Measurements from ENCODE around the gene GAD1.

The GAD1 gene

DNA sequence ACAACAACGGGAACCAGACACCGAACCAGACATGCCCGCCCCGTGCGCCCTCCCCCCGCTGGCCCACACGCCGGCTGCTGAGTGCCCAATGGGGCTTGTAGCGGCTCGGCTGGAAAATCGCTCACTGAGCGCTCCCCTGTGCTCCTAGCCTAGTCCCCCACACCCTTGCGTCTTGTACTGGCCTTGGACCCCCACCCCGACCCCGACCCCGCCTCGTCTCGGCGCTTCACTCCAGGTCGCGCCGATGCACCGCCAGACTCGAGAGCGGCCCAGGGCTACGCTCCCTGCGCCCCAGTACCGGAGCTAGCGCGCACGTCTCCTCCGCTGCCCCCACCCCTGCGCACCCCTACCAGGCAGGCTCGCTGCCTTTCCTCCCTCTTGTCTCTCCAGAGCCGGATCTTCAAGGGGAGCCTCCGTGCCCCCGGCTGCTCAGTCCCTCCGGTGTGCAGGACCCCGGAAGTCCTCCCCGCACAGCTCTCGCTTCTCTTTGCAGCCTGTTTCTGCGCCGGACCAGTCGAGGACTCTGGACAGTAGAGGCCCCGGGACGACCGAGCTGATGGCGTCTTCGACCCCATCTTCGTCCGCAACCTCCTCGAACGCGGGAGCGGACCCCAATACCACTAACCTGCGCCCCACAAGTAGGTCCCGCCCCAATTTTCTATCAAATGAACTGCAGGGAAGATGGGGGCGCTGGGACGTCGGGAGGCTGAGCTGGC is 1.5 kb downstream of the GAD1 start:
- DNase-seq (ENCODE audit: low spot score) = no peak

DNA sequence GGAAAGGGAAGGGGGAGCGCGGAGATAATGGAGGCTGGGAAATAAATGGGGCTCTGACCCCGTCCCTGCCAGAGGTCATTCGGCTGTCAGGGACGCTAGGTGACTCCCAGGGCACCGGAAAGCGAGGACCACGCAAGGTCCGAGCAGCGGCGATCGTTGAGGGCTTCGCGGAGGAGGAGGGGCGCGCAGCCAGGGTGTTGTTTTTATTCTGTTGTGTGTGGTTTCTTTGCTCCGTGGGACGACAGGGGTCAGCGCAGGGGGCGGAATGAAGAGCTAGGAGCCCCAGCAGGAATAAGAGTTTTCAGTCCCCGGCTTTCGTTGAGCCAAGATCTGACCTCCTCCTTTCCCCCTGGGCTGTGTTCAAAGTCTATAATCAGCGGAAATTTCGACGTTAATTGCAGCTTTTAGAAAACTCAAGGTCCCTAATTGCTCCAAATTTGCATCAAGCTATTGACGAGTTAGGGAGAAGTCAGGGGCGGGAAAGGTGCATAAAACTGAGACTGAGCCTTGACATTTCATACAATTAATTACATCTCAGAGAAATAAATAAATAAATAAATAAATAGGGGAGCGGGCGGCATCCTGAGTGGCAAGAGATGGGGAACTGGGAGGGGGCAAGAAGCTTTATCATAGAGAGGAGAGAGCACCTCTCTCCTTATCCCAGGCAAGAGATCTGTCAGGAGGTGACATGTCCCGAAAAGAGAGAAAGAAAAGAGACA is 2.2 kb downstream of the GAD1 start:
- no peak for DNase-seq (ENCODE audit: low spot score)

DNA sequence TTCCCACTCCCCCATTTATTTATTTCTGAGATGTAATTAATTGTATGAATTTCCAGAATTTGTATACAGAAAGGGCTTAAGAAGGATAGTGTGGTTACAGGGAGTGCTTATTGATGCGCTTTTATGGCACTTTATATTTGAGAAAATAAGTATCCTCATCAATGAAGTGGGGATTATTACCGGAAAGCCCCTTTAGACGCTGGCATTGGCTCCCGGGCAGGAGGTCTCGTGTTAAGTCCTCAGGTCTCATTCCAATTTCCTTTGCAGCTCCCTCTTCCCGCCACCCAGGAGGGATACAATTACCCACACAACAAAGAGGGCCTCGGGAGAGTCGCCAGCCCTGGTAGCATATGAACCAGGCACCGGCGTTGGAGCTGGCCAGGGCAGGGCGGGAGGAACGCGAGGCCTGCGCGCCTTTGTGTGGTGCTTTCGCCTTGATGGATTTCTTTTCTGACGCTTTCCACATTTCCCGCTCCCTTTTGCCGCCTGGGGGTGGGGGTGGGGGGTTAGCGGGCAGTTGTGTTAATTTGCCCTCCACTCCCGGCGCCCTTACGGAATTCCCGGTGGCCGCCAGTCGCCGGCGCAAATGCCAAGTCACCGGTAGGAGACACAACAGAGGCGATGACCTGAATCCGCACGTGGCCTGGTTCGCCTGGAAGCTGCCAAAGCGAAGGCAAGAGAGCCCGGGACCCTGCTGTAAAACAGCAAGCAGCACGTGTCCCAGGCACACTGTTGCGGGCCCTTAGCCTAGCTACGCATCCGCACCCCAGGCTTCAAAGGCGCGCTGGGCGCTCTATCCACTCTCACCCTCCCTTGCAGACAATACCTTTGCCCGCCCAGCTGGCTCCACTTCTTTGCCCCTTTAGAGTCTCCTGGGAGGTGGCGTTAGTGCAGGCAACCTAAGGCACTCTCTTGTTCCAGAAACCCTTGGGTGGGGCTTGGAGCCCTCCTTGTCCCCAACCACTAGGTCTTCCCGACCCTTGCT is 3.3 kb downstream of the GAD1 start:
- DNase-seq (ENCODE audit: low spot score) = no peak

DNA sequence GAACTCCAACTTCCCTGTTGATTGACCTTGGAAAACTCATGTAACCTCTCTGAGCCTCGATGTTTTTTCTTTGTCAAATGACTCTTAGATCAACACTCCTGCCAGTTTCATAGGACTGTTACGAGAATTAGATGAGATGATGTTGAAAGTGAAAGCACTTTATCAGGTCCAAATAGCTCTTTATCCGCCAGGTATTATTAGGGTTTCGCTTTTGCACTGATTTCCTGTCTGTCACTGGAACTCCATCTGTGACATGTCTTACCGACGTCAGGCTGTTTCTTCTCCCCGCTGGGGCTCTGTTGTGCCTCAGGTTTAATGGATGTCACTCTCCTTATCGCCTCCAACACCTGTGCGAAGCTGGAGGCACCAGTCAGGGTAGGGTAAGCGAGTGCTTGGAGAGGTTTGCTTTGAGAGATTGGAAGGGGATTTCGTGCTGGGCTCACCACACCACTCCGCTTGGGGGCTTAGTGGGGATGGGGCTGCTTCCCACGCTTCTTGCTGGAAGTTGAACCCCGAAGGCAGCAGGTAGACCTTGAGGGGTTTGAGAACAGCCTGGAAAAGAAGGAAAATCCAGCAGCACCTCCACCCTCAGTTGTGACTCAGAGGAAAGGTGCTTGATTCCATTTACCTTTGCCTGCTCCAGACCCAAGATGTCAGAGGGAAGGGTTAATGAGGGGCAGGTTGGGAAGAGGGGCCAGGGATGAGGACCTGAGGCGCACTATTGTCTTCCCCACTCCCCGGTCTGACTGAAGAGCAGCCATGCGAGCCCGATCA is 4.3 kb downstream of the GAD1 start:
- DNase-seq (ENCODE audit: low spot score) = peak; percentile 37

DNA sequence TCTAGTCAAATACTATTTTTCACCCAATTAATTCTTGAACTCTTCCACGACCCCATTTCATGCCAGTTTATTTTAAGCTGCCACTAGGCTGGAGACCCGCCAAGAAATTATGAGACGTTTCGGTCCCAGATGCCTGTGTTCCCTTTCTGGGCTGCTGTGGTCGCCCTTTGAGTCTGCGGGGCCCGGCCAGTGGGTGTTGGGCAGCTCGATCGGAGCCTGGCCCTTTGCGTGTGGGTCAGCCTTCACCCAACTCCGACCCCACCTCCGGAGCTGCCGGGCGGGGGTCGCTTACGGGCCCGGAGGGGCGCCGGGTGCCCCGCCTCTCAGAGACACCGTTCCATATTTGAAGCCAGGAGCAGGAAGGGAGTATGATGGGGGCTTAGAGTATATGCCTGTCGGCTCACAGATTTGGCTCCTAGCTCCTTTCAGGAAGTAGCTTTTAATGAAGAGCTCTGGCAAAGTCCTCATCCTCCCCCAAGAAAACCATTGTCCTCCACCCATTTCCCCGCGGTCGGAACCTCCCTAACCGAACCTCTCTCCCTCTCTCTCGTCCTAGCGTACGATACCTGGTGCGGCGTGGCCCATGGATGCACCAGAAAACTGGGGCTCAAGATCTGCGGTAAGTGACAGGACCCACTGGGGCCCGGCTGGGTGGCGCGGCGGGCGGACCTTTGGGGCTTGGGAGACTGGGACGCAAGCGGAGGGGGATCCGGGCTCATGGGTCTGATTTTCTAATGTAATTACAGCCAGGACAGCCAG is 5.0 kb downstream of the GAD1 start:
- no peak for DNase-seq (ENCODE audit: low spot score)

DNA sequence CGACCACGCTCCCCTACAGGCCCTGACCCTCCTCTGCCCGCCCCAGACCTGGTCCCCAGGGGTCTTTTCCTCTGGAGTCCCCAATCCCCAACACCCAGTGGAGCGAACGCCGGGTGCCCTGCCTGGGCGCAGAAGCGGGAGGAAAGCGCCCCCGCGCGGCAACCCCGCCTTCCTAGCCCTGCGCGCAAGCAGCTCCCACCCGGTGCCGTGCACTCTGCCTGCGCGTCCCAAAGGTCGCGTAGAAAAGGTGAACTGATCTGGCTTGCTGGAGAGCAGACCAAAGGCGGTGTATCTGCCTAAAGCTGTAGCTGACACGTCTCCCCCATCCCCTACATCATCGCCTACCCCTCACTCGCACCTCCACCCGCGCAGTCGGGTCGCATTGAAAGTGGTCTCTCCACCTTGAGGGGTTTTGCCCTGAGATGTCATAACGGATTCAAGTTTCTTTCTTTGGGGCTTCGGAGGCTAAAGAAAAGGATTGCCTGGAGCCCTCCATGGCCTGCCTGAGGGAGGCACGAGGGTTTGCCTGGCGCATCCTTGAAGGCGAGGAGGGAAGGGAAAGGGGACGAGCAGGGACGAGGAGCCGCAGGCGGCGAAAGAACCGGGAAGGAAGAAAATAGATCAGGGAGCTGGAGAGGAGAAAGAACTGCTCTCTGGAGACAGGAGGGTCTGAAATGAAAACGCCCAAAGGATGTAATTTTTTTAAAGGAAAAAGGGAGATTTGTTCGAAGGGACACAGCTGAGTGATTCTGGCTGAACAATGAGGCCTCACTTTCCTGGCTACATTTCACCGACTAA is 5.8 kb downstream of the GAD1 start:
- DNase-seq (ENCODE audit: low spot score) = no peak

DNA sequence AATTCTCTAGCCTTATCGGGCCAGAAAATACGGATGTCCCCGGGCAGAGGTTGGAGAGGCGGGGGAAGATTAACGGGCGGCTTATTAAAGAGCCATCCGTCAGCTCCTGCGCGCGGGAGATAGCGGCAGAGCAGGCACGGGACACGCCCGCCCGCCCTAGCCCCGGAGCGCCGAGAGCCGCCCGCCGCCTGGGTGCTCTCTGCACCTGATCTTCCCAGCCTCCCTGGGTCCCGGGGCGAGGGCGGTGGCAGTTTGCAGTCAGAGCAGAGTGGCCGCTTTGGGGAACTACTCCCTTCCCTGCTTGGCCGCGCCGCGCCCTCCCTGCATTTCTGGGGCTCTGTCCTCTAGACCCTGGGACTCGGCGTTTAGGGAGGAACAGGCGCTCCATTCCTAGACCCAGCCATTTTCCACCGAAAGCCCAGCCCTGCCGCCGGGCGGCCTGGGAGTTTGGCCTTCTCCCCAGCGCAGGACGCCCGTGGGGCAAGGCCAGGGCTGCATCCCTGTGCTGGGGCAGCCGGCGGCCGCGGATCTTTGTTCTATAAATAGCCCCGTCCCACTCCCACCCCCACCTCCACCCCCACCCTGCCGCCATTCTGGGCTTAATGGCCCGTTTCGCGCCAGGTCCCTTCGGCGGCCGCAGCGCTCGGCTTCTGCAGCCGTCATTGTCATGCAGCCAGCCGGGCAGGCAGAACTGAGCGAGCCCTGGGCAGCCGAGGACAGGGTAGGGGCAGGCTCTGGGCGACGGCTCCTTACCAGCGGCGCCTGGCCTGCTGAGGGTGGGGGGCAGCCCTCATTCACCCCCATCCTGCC is 6.6 kb downstream of the GAD1 start:
- no peak for DNase-seq (ENCODE audit: low spot score)

DNA sequence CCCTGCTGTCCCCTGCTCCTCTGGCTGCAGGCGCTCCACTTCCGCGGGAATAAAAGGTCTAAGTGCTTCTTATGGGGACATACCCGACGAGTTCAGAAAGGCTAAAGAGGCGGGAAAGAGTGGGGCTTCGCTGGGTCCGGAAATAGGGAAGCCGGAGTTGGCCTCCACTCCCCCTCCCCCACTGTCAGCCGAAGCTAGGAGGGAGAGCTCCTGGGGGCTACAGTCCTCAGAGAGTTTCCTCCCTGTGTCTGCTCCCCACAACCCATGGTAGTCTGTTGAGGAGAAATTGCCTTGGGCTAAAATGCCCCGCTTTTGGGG is 7.2 kb downstream of the GAD1 start:
- DNase-seq (ENCODE audit: low spot score) = no peak

DNA sequence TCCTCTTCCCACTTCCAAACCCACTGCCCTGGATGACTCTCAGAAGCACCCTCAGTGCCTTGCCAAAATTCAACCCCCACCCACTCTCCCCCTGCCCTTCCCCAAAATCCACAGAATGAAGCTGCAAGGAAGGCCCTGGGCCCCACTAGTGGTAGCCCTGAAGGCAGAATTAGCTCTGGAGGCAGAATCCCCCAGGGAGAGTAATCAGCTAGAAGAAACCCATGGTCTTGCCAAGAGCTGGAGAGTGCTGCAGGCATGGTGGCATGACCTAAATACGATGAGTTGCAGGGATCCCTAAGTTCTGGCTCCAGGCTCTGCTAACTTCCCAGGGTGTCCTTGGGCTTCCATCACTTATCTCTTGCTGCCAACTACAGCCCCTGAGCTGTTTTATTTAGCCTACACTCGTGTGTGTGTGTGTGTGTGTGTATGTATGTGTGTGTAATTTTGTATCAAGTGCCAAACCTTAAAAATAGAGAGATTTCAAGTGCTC is 7.9 kb downstream of the GAD1 start:
- DNase-seq (ENCODE audit: low spot score) = no peak

DNA sequence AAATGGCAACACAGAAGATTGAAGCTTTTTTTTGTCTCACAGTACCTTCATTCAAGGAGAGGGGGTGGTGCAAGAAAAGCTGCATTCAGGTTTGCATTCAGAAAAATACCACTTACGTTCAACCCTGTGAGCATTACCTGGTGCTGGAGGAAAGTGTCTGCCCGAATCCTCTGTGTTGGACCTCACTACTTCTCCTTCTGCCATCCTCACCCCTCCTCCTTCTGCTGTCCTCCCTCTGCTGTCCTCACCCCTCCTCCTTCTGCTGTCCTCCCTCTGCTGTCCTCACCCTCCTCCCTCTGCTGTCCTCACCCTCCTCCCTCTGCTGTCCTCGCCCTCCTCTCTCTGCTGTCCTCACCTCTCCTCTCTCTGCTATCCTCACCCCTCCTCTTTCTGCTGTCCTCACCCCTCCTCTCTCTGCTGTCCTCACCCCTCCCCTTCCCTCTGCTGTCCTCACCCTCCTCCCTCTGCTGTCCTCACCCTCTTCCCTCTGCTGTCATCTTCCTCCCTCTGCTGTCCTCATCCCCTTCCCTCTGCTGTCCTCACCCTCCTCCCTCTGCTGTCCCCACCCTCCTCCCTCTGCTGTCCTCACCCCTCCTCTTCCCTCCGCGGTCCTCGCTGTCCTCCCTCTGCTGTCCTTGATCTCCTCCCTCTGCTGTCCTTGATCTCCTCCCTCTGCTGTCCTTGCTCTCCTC is 11.3 kb downstream of the GAD1 start:
- no peak for DNase-seq (ENCODE audit: low spot score)

DNA sequence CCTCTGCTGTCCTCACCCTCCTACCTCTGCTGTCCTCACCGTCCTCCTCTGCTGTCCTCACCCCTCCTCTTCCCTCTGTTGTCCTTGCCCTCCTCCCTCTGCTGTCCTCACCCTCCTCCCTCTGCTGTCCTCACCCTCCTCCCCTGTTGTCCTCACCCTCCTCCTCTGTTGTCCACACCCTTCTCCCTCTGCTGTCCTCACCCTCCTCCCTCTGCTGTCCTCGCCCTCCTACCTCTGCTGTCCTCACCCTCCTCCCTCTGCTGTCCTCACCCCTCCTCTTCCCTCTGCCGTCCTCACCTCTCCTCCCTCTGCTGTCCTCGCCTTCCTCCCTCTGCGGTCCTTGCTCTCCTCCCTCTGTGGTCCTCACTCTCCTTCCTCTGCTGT is 11.8 kb downstream of the GAD1 start:
- DNase-seq (ENCODE audit: low spot score) = no peak

DNA sequence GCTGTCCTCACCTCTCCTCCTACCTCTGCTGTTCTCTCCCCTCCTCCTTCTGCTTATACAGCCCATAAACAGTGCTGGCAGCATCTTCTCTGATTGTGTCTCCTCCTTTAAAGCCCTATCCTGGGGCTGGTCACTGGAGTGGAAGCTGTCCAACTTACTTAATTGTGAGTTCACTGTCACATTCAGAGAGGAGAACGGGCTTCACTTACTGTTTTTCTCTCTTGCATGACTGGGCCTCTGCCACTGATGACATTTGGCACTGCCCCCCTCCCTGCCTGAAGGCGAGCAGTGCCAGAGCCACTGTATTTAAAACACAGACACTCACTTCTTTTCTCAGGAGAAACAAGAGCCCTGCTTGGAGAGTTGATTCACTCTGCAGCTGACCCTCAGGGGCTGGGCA is 12.3 kb downstream of the GAD1 start:
- DNase-seq (ENCODE audit: low spot score) = no peak

DNA sequence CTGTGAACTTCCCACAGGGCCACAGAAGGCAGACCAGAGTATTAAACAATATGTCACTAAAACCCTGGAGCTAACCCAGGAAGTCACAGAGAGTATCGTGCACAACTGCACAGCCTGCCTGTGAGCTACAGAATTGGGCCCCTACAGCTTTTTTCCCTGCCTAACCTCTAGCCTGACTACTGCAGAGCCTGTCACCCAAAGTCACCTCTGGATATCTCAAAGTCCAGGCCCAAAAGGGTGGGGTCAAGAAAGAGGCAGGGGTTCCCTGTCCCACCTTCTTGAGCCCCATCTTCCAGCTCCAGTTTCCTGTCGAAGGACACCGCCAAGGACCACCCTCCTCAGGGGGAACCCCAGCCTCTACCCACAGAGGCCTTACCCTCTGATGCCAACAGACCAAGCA is 13.5 kb downstream of the GAD1 start:
- DNase-seq (ENCODE audit: low spot score) = no peak

DNA sequence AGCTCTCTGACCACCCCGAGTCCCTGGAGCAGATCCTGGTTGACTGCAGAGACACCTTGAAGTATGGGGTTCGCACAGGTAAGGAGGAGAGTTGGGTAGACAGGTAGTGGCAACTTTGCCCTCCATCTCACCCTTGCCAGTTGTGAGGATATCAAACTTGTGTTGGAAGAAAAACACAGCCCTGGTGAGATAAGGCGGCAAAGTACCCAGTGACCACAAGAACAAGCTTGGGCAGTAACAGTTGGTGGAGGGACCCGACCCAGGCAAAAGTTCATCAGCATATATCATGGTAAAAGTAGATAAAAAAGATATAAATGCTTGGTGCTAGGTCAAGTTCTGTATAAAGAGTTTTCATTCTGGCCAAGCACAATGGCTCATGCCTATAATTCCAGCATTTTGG is 14.4 kb downstream of the GAD1 start:
- DNase-seq (ENCODE audit: low spot score) = no peak

DNA sequence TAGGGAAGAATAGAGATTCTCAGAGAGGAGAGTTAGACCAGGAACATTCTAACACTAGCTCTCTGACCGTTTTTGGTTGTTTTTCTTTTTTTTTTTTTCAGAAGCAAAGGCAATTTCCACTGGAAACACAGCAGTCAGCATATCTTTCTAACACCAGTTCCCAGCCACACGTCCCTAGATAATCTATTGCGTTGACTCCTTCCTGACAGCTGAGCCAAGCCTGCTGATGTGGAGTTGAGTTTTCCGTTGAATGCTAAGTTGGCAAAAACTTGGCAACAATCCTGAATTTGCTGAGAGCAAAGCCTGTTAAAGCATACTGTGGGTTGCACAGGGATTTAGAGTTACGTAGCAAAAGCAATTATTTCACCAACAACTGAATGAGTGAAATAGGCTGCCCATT is 19.3 kb downstream of the GAD1 start:
- no peak for DNase-seq (ENCODE audit: low spot score)

DNA sequence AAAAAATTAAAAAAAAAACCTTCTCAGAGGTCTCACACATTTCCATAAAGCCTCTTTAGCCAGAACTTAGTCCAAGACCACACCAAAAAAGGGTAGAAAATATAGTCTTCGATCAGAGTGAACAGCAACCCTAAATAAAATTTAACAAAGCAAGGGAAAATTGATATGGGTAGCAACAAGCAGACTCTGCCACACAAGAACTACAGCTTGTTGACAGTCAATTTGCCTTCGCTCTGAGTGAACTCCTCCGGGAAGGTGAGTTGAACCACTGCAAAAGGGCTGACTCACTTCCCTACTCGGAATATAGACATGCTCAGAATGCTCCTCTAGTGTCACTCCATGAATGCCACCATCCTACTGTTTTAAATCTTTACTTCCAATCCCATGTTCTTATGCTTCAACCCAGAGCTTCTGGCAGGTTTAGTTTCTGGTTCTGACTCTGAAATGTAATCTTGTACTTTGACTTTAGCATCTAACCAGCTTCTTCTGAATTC is 24.1 kb downstream of the GAD1 start:
- no peak for DNase-seq (ENCODE audit: low spot score)

DNA sequence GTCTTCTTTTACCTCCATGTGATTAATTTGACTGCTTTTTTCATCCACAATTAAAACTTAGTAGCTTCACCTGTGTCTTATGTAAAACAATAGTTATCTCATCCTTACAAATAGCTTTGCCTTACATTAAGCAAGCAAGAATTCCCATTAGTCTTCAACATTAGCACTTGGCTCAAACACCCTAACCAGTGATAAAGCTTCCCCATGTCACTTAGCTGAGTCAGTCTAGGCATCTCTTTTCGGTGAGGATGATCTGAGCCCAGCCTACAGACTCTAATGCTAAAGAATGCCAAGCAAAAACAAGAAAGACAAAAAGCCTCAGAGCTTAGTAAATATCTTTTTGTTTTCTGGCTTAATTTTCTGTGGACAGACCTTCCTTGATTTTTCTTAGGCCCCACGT is 26.1 kb downstream of the GAD1 start:
- DNase-seq (ENCODE audit: low spot score) = no peak

DNA sequence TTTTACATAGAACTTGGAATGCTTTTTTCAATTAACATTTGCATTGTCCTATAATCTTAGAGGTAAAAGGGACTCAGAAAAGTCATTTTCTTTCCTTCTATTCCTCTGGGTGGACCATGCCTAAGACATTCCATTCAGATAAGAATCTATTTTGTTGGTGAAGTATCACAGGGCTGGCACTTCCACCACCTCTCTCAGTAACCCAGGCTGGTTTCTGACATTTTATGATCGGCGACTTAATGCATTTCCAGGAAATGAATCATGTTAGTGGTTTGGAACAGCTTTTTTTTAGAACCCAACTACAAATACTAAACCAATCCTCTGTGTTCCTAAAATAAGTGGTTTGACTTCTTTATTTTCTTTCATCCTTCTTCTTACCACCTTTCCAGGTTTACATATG is 27.0 kb downstream of the GAD1 start:
- peak; percentile 26 for DNase-seq (ENCODE audit: low spot score)

DNA sequence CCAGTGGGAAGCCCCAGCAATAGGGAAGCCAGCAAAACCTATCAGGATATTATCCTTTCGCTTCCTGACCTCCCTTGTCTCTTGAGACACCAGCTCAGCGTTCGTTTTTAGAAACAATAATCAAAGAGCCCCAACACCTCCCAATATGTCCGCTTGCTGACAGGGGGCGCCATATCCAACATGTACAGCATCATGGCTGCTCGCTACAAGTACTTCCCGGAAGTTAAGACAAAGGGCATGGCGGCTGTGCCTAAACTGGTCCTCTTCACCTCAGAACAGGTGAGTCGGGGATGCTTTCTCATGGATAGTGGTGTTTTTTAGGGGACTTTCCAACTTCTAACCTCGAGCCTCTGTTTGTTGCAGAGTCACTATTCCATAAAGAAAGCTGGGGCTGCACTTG is 28.7 kb downstream of the GAD1 start:
- DNase-seq (ENCODE audit: low spot score) = no peak

Data from CD4-positive, alpha-beta T cell treated with Interleukin-15 for 4 hours (primary cell).